Measurements from ENCODE around the gene HOMER2. TPM values are rescaled to one million over a fixed set of nuclear protein-coding genes. Genes with fewer than 3 reads are reported as not detected.

Gene HOMER2
- total and polyA plus RNA-seq, 2 of the 4 experiments (the other 2 are of a cell fraction), result 0.54 to 0.79 TPM

DNA sequence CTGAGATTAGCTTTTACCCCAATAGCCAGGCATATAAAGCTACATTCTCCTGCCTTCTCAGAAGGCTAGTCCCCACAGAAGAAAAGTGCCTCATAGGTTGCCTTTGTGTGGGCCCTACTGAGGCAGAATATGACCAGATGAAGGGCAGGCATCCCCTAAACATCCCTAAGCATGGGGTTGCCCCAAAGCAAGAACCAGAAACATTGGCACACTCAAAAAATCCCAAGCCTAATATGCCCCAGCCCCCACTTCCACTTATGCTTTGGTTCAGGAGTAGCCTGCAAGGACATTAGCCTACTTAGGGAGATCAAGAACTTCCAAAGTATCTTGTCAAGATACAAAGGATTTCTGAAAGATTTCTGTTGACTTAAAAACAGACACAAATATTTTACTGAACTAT lies 113.4 kb downstream of the HOMER2 start:
- CTCF ChIA-PET, result interaction anchor here (0.5 to 0.6 kb wide), 2 partner anchors 26 to 163 kb away, joined by 3 read pairs; no protein-coding TSS in a partner anchor
- intact Hi-C loops (cut with micrococcal nuclease) (loop anchor here (10.0 kb wide), 1 partner anchor 366 kb away; the partner anchor contains the start of gene HDGFL3), in situ Hi-C loops (cut with MboI; ENCODE audit: low sequenced_read_pairs) (no loop called here), dilution Hi-C loops (cut with HindIII; ENCODE audit: low sequenced_read_pairs, unreplicated experiment) (no loop called here)
- no peaks in the 10 kb centered on the region for H4K20me1 ChIP-seq (ENCODE audit: insufficient read depth, low read length)
- no peaks in the 10 kb centered on the region; the same call in 1 of the 2 replicates for H3K9me1 ChIP-seq (ENCODE audit: insufficient read depth, low read length)
- no peak overlapping the region for H3K18ac ChIP-seq (ENCODE audit: low read depth, low read length)
- POLR2A ChIA-PET (ENCODE audit: unreplicated experiment), result no interaction called here
- no peak overlapping the region for H2BK120ac ChIP-seq (ENCODE audit: low read depth, low read length)
- no peak overlapping the region for H3K9ac ChIP-seq (ENCODE audit: low read depth, low read length)
- no peaks in the 10 kb centered on the region for H3K27me3 ChIP-seq (ENCODE audit: control insufficient read depth, insufficient read depth, low read length)
- no TSS peak for BruUV-seq (replicated peaks)
- DNase-seq (no peak), ATAC-seq (ENCODE audit: low read depth) (no peak)
- no peak overlapping the region for H4K8ac ChIP-seq (ENCODE audit: low read depth in 2 of 2, low read length in 2 of 2)
- H3K23ac ChIP-seq (ENCODE audit: low read depth, low read length), result no peak overlapping the region
- H3K56ac ChIP-seq (ENCODE audit: extremely low read depth, insufficient read depth, low read length), result no peak overlapping the region
- H4K5ac ChIP-seq (ENCODE audit: low read depth, low read length), result no peak overlapping the region
- H3K27ac ChIP-seq (ENCODE audit: insufficient read depth, low read length), result no peak overlapping the region
- peak overlapping the region; percentile 24 for H2AK9ac ChIP-seq (replicated peaks; ENCODE audit: low read depth, low read length, poor library complexity)
- no peak overlapping the region for H2BK20ac ChIP-seq (ENCODE audit: low read depth, low read length)
- H3K4me1 ChIP-seq (ENCODE audit: control insufficient read depth, insufficient read depth, low read length), result no peaks in the 10 kb centered on the region
- peaks cover 31% of the 10 kb centered on the region for H3K36me3 ChIP-seq (ENCODE audit: control insufficient read depth, insufficient read depth, low read length)
- no peak overlapping the region for H2AK5ac ChIP-seq (ENCODE audit: low read depth, low read length)
- H3K9me3 ChIP-seq (ENCODE audit: control insufficient read depth, insufficient read depth, low read length), result no peaks in the 10 kb centered on the region
- H3K4me2 ChIP-seq (ENCODE audit: low read depth, low read length), result no peak overlapping the region
- no peak overlapping the region for H3K4ac ChIP-seq (ENCODE audit: low read depth, low read length)
- peak overlapping the region; percentile 49 for H2AFZ ChIP-seq (replicated peaks; ENCODE audit: low read length, poor library complexity)
- peaks cover 4 to 29% of the 10 kb centered on the region in 2 experiments; a peak in 3 of 4 replicates for H3K79me1 ChIP-seq (ENCODE audit: low read depth in 1 of 2, low read length in 2 of 2)
- H2BK5ac ChIP-seq (ENCODE audit: low read depth, low read length, poor library complexity, severe bottlenecking), result no peak overlapping the region
- H4K91ac ChIP-seq (ENCODE audit: insufficient read depth, low read depth, low read length), result no peak overlapping the region
- no peak for TF ChIP-seq RCOR1 (IDR thresholded peaks at IDR 0.05; ENCODE audit: insufficient replicate concordance, low read length)
- TF ChIP-seq CHD1 (IDR thresholded peaks at IDR 0.05; ENCODE audit: low read depth, low read length), result no peak
- no peak for TF ChIP-seq NFE2L2 (IDR thresholded peaks at IDR 0.05; ENCODE audit: low read depth, low read length)
- TF ChIP-seq POLR2A (IDR thresholded peaks at IDR 0.05; ENCODE audit: low read depth, low read length), result no peak
- TF ChIP-seq SMC3 (IDR thresholded peaks at IDR 0.05; ENCODE audit: low read depth, low read length), result no peak
- TF ChIP-seq, protein P1, sequence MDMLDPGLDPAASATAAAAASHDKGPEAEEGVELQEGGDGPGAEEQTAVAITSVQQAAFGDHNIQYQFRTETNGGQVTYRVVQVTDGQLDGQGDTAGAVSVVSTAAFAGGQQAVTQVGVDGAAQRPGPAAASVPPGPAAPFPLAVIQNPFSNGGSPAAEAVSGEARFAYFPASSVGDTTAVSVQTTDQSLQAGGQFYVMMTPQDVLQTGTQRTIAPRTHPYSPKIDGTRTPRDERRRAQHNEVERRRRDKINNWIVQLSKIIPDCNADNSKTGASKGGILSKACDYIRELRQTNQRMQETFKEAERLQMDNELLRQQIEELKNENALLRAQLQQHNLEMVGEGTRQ (IDR thresholded peaks at IDR 0.05; ENCODE audit: low read depth, low read length), result no peak
- TF ChIP-seq, protein P2, sequence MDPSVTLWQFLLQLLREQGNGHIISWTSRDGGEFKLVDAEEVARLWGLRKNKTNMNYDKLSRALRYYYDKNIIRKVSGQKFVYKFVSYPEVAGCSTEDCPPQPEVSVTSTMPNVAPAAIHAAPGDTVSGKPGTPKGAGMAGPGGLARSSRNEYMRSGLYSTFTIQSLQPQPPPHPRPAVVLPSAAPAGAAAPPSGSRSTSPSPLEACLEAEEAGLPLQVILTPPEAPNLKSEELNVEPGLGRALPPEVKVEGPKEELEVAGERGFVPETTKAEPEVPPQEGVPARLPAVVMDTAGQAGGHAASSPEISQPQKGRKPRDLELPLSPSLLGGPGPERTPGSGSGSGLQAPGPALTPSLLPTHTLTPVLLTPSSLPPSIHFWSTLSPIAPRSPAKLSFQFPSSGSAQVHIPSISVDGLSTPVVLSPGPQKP (IDR thresholded peaks at IDR 0.05; ENCODE audit: borderline replicate concordance, low read depth, low read length), result no peak
- TF ChIP-seq FOS (IDR thresholded peaks at IDR 0.05; ENCODE audit: low read depth, low read length), result no peak
- TF ChIP-seq BHLHE40 (IDR thresholded peaks at IDR 0.05; ENCODE audit: low read depth, low read length), result no peak
- TF ChIP-seq MAZ (IDR thresholded peaks at IDR 0.05; ENCODE audit: borderline replicate concordance, low read depth, low read length), result no peak
- no peak for TF ChIP-seq RFX5 (IDR thresholded peaks at IDR 0.05; ENCODE audit: low read depth, low read length)
- TF ChIP-seq RAD21 (IDR thresholded peaks at IDR 0.05; ENCODE audit: low read length), result no peak
- TF ChIP-seq CEBPB (IDR thresholded peaks at IDR 0.05; ENCODE audit: low read depth, low read length), result no peak
- no peak overlapping the region for H3K14ac ChIP-seq (replicated peaks; ENCODE audit: low read depth, low read length)
- no peak overlapping the region for H3K4me3 ChIP-seq (ENCODE audit: insufficient read depth, low read depth, low read length)
- H2BK15ac ChIP-seq (ENCODE audit: low read depth, low read length), result no peak overlapping the region
